Suprapubic skin (tissue), 4 donors: ENCODE measurements around the gene DCLK2.

Experiments used
- POLR2A ChIP-seq, 2 donors: fragments of 450-650 bp; IDR thresholded peaks; one replicate each; pipeline ENCODE4 v1.6.1; 2017; ENCODE audit warnings: antibody characterized with exemption in 2 of 2, mild to moderate bottlenecking in 2 of 2, moderate library complexity in 2 of 2
- POLR2AphosphoS5 ChIP-seq, 3 donors: sonication (generic); formaldehyde crosslinking; IDR thresholded peaks; one replicate each; pipeline ENCODE4 v1.6.1; 2017; ENCODE audit warnings: antibody characterized with exemption in 3 of 3
- TF ChIP-seq, protein P1 (sequence below), 2 donors: fragments of 200-600 bp in 1 of 2; fragments of 450-650 bp in 1 of 2; sonication (generic) in 1 of 2; IDR thresholded peaks; one replicate each; pipeline ENCODE4 v1.5.1; 2016 to 2019; ENCODE audit warnings: antibody characterized with exemption in 2 of 2, mild to moderate bottlenecking in 1 of 2, moderate library complexity in 1 of 2

DNA sequence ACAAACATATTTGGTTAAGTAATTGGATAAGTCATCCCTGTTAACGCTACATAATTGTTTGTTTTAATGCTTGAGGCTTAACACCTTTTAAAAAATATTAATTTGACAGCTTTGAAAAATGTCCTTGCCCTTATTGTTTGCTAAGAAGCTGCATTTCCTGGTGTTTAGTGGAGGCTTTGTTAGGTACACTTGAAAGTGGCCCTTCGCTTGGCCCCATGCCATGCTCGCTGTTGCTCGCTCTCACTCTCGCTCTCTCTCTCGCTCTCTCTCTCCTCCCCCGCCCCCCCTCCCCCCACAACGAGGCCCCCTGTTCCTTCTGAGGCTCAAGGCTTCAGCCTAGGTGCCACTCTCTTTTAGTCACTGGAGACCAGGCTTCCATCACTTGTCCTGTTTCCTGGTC lies 139.6 kb downstream of the DCLK2 start:
- no peak for TF ChIP-seq POLR2AphosphoS5 (IDR thresholded peaks at IDR 0.05)
- no peak for TF ChIP-seq POLR2A (IDR thresholded peaks at IDR 0.05)
- TF ChIP-seq, protein P1, sequence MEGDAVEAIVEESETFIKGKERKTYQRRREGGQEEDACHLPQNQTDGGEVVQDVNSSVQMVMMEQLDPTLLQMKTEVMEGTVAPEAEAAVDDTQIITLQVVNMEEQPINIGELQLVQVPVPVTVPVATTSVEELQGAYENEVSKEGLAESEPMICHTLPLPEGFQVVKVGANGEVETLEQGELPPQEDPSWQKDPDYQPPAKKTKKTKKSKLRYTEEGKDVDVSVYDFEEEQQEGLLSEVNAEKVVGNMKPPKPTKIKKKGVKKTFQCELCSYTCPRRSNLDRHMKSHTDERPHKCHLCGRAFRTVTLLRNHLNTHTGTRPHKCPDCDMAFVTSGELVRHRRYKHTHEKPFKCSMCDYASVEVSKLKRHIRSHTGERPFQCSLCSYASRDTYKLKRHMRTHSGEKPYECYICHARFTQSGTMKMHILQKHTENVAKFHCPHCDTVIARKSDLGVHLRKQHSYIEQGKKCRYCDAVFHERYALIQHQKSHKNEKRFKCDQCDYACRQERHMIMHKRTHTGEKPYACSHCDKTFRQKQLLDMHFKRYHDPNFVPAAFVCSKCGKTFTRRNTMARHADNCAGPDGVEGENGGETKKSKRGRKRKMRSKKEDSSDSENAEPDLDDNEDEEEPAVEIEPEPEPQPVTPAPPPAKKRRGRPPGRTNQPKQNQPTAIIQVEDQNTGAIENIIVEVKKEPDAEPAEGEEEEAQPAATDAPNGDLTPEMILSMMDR (IDR thresholded peaks at IDR 0.05): no peak
